Measurements from ENCODE around the gene NUDT14. TPM values are rescaled to one million over a fixed set of nuclear protein-coding genes. Genes with fewer than 3 reads are reported as not detected.

NUDT14 gene
- total and polyA plus RNA-seq, 5 donors from 2014 or later: 6.5 to 18.1 (median 11.8) TPM

- Mint-ChIP-seq H3K4me3 (no peak overlapping the region), H3K27ac (peak overlapping the region in 1 of 3 donors; percentile 5), H3K36me3 (no peaks in the 10 kb centered on the region), H3K9me3 (no peaks in the 10 kb centered on the region), H3K27me3 (no peaks in the 10 kb centered on the region), H3K4me1 (peaks cover 0 to 7% (median 0%) of the 10 kb centered on the region in 4 donors)
- Histone ChIP-seq H3K36me3 (ENCODE audit: control insufficient read depth, insufficient read depth, low read length) (no peaks in the 10 kb centered on the region), H3K27ac (ENCODE audit: insufficient read depth, low read length, poor library complexity, severe bottlenecking) (no peak overlapping the region), H3K9me3 (ENCODE audit: control insufficient read depth in 2 of 2, low read length in 2 of 2) (no peaks in the 10 kb centered on the region), H3K4me1 (ENCODE audit: control insufficient read depth, insufficient read depth, low read length, poor library complexity, severe bottlenecking) (peaks cover 6% of the 10 kb centered on the region), H3K27me3 (ENCODE audit: control insufficient read depth, insufficient read depth, low read length) (no peaks in the 10 kb centered on the region), H3K4me3 (ENCODE audit: low read depth, low read length) (no peak overlapping the region)
- ATAC-seq (ENCODE audit: low read depth in 2 of 2): no peak
- DNase-seq: no peak
Observed at GRCh38 chr14:105163040-105163742, 17.9 kb downstream of the NUDT14 start.

DNA sequence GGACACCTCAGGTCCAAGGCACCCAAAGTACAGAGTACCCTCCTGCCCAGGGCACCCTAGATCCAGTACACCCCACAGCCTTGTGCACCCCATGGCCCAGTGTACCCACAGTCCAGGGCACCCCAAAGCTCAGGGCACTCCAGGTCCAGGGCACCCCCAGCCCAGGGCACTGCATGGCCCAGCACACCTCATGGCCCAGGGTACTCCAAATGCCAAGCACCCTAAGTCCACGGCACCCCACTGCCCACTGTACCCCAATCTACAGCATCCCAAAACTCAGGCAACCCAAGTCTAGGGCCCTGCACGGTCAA, 18.5 kb downstream of the NUDT14 start:
- Mint-ChIP-seq H3K9me3 (no peaks in the 10 kb centered on the region), H3K4me3 (no peak overlapping the region), H3K27me3 (no peaks in the 10 kb centered on the region), H3K4me1 (peaks cover 0 to 7% (median 0%) of the 10 kb centered on the region in 4 donors), H3K36me3 (no peaks in the 10 kb centered on the region), H3K27ac (no peak overlapping the region)
- H3K36me3 ChIP-seq (ENCODE audit: control insufficient read depth, insufficient read depth, low read length): no peaks in the 10 kb centered on the region
- no peak overlapping the region for H3K4me3 ChIP-seq (ENCODE audit: low read depth, low read length)
- ATAC-seq (ENCODE audit: low read depth in 2 of 2): no peak
- H3K27me3 ChIP-seq (ENCODE audit: control insufficient read depth, insufficient read depth, low read length): no peaks in the 10 kb centered on the region
- peaks cover 4% of the 10 kb centered on the region for H3K4me1 ChIP-seq (ENCODE audit: control insufficient read depth, insufficient read depth, low read length, poor library complexity, severe bottlenecking)
- H3K9me3 ChIP-seq (ENCODE audit: control insufficient read depth in 2 of 2, low read length in 2 of 2): no peaks in the 10 kb centered on the region
- no peak overlapping the region for H3K27ac ChIP-seq (ENCODE audit: insufficient read depth, low read length, poor library complexity, severe bottlenecking)
- DNase-seq: no peak

DNA sequence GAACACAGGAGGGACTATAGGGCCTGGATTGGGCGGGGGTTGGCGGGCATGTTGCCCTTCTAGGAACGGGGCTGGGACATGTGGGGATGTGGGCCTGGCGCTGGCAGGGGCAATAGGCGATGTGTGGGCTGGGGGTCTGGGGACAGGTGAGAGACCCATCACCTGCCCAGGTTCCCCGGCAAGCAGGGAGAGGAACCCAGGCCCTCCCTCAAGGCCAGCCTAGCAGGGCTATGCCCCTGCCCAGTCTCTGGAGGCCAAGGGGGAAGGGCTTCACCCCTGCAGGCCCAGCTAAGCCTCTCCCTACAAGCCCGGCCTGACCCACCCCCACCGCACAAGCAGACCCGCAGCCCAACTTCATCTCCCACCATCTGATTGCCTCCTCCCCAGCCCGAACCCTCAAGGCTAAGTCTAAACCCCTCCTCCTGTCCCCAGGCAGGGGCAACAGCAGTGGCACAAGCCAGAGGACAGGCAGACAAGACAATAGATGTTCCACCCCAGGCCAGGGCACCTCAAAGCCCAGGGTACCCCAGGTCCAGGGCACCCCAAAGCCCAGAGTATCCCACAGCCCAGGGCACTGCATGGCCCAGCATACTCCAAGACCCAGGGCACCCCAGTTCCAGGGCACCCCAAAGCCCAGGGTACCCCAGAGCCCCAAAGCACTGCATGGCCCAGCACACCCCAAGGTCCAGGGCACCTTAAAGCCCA, 19.0 kb downstream of the NUDT14 start:
- no peaks in the 10 kb centered on the region for H3K9me3 ChIP-seq (ENCODE audit: control insufficient read depth in 2 of 2, low read length in 2 of 2)
- no peak overlapping the region for H3K4me3 ChIP-seq (ENCODE audit: low read depth, low read length)
- ATAC-seq (ENCODE audit: low read depth in 2 of 2) (peak; percentile 15 to 17), DNase-seq (no peak)
- H3K36me3 ChIP-seq (ENCODE audit: control insufficient read depth, insufficient read depth, low read length): no peaks in the 10 kb centered on the region
- Mint-ChIP-seq H3K27me3 (no peaks in the 10 kb centered on the region), H3K4me1 (peaks cover 0 to 7% (median 0%) of the 10 kb centered on the region in 4 donors), H3K36me3 (no peaks in the 10 kb centered on the region), H3K4me3 (no peak overlapping the region), H3K27ac (no peak overlapping the region), H3K9me3 (no peaks in the 10 kb centered on the region)
- peaks cover under 1% of the 10 kb centered on the region for H3K4me1 ChIP-seq (ENCODE audit: control insufficient read depth, insufficient read depth, low read length, poor library complexity, severe bottlenecking)
- no peak overlapping the region for H3K27ac ChIP-seq (ENCODE audit: insufficient read depth, low read length, poor library complexity, severe bottlenecking)
- H3K27me3 ChIP-seq (ENCODE audit: control insufficient read depth, insufficient read depth, low read length): no peaks in the 10 kb centered on the region

- no peaks in the 10 kb centered on the region for H3K27me3 ChIP-seq (ENCODE audit: control insufficient read depth, insufficient read depth, low read length)
- Mint-ChIP-seq H3K27ac (no peak overlapping the region), H3K4me1 (no peaks in the 10 kb centered on the region), H3K4me3 (no peak overlapping the region), H3K9me3 (peaks cover 0 to 1% (median 0%) of the 10 kb centered on the region in 7 donors), H3K27me3 (no peaks in the 10 kb centered on the region), H3K36me3 (no peaks in the 10 kb centered on the region)
- DNase-seq (no peak), ATAC-seq (ENCODE audit: low read depth in 2 of 2) (no peak)
- H3K27ac ChIP-seq (ENCODE audit: insufficient read depth, low read length, poor library complexity, severe bottlenecking): no peak overlapping the region
- no peaks in the 10 kb centered on the region for H3K9me3 ChIP-seq (ENCODE audit: control insufficient read depth in 2 of 2, low read length in 2 of 2)
- no peaks in the 10 kb centered on the region for H3K4me1 ChIP-seq (ENCODE audit: control insufficient read depth, insufficient read depth, low read length, poor library complexity, severe bottlenecking)
- no peak overlapping the region for H3K4me3 ChIP-seq (ENCODE audit: low read depth, low read length)
- no peaks in the 10 kb centered on the region for H3K36me3 ChIP-seq (ENCODE audit: control insufficient read depth, insufficient read depth, low read length)
Observed at GRCh38 chr14:105161309-105161708, 19.8 kb downstream of the NUDT14 start.

GRCh38 chr14:105160776-105161175, 20.3 kb downstream of the NUDT14 start:
- Histone ChIP-seq H3K27ac (ENCODE audit: insufficient read depth, low read length, poor library complexity, severe bottlenecking) (no peak overlapping the region), H3K9me3 (ENCODE audit: control insufficient read depth in 2 of 2, low read length in 2 of 2) (no peaks in the 10 kb centered on the region), H3K36me3 (ENCODE audit: control insufficient read depth, insufficient read depth, low read length) (no peaks in the 10 kb centered on the region), H3K27me3 (ENCODE audit: control insufficient read depth, insufficient read depth, low read length) (no peaks in the 10 kb centered on the region), H3K4me3 (ENCODE audit: low read depth, low read length) (no peak overlapping the region), H3K4me1 (ENCODE audit: control insufficient read depth, insufficient read depth, low read length, poor library complexity, severe bottlenecking) (no peaks in the 10 kb centered on the region)
- Mint-ChIP-seq H3K27ac (no peak overlapping the region), H3K4me1 (no peaks in the 10 kb centered on the region), H3K4me3 (no peak overlapping the region), H3K9me3 (peaks cover 0 to 1% (median 0%) of the 10 kb centered on the region in 7 donors), H3K27me3 (no peaks in the 10 kb centered on the region), H3K36me3 (no peaks in the 10 kb centered on the region)
- DNase-seq (no peak), ATAC-seq (ENCODE audit: low read depth in 2 of 2) (no peak)

GRCh38 chr14:105159344-105159743, 21.8 kb downstream of the NUDT14 start:
- no peaks in the 10 kb centered on the region for H3K4me1 ChIP-seq (ENCODE audit: control insufficient read depth, insufficient read depth, low read length, poor library complexity, severe bottlenecking)
- no peaks in the 10 kb centered on the region for H3K36me3 ChIP-seq (ENCODE audit: control insufficient read depth, insufficient read depth, low read length)
- H3K9me3 ChIP-seq (ENCODE audit: control insufficient read depth in 2 of 2, low read length in 2 of 2): no peaks in the 10 kb centered on the region
- no peak for ATAC-seq (ENCODE audit: low read depth in 2 of 2)
- no peak overlapping the region for H3K27ac ChIP-seq (ENCODE audit: insufficient read depth, low read length, poor library complexity, severe bottlenecking)
- Mint-ChIP-seq H3K36me3 (no peaks in the 10 kb centered on the region), H3K4me3 (no peak overlapping the region), H3K9me3 (peaks cover 0 to 1% (median 0%) of the 10 kb centered on the region in 7 donors), H3K4me1 (no peaks in the 10 kb centered on the region), H3K27me3 (no peaks in the 10 kb centered on the region), H3K27ac (no peak overlapping the region)
- no peak for DNase-seq
- no peak overlapping the region for H3K4me3 ChIP-seq (ENCODE audit: low read depth, low read length)
- H3K27me3 ChIP-seq (ENCODE audit: control insufficient read depth, insufficient read depth, low read length): no peaks in the 10 kb centered on the region

GRCh38 chr14:105158794-105159193, 22.3 kb downstream of the NUDT14 start:
- DNase-seq (no peak), ATAC-seq (ENCODE audit: low read depth in 2 of 2) (no peak)
- Mint-ChIP-seq H3K4me3 (no peak overlapping the region), H3K27me3 (no peaks in the 10 kb centered on the region), H3K4me1 (no peaks in the 10 kb centered on the region), H3K36me3 (no peaks in the 10 kb centered on the region), H3K9me3 (peaks cover 0 to 1% (median 0%) of the 10 kb centered on the region in 7 donors), H3K27ac (no peak overlapping the region)
- Histone ChIP-seq H3K27ac (ENCODE audit: insufficient read depth, low read length, poor library complexity, severe bottlenecking) (no peak overlapping the region), H3K36me3 (ENCODE audit: control insufficient read depth, insufficient read depth, low read length) (no peaks in the 10 kb centered on the region), H3K4me1 (ENCODE audit: control insufficient read depth, insufficient read depth, low read length, poor library complexity, severe bottlenecking) (no peaks in the 10 kb centered on the region), H3K4me3 (ENCODE audit: low read depth, low read length) (no peak overlapping the region), H3K9me3 (ENCODE audit: control insufficient read depth in 2 of 2, low read length in 2 of 2) (no peaks in the 10 kb centered on the region), H3K27me3 (ENCODE audit: control insufficient read depth, insufficient read depth, low read length) (no peaks in the 10 kb centered on the region)

GRCh38 chr14:105157872-105158271, 23.2 kb downstream of the NUDT14 start:
- H3K9me3 Mint-ChIP-seq: peaks cover 0 to 1% (median 0%) of the 10 kb centered on the region in 7 donors

More at GRCh38 chr14:105157872-105158271, 23.2 kb downstream of the NUDT14 start:
- Mint-ChIP-seq H3K36me3 (no peaks in the 10 kb centered on the region), H3K4me1 (no peaks in the 10 kb centered on the region), H3K4me3 (no peak overlapping the region), H3K27ac (no peak overlapping the region), H3K27me3 (no peaks in the 10 kb centered on the region)
- no peaks in the 10 kb centered on the region for H3K4me1 ChIP-seq (ENCODE audit: control insufficient read depth, insufficient read depth, low read length, poor library complexity, severe bottlenecking)
- H3K4me3 ChIP-seq (ENCODE audit: low read depth, low read length): no peak overlapping the region
- no peaks in the 10 kb centered on the region for H3K9me3 ChIP-seq (ENCODE audit: control insufficient read depth in 2 of 2, low read length in 2 of 2)
- no peak overlapping the region for H3K27ac ChIP-seq (ENCODE audit: insufficient read depth, low read length, poor library complexity, severe bottlenecking)
- no peaks in the 10 kb centered on the region for H3K27me3 ChIP-seq (ENCODE audit: control insufficient read depth, insufficient read depth, low read length)
- H3K36me3 ChIP-seq (ENCODE audit: control insufficient read depth, insufficient read depth, low read length): no peaks in the 10 kb centered on the region
- no peak for ATAC-seq (ENCODE audit: low read depth in 2 of 2)
- no peak for DNase-seq
